GM18861 (cell line): ENCODE data around the gene HMGN2.
A peak's percentile ranks its signal among the peaks of the same experiment; 100 is the strongest.

Experiments
- ATAC-seq: cut with Tn5 transposase; IDR thresholded peaks from one replicate; pipeline ENCODE4 v1.9.1; 2021; ENCODE audit not compliant: unreplicated experiment

HMGN2 gene

GRCh38 chr1:26472320-26472900, at the start of gene HMGN2:
HMGN2 (plus strand) TSS chr1:26472440; CDS start chr1:26472613, 173 bp downstream.
- ATAC-seq: peak; percentile 31

- no peak for ATAC-seq
Measured at GRCh38 chr1:26429721-26430120, 42.5 kb upstream of the HMGN2 start.

- ATAC-seq: peak; percentile 86
Measured at GRCh38 chr1:26431979-26432695, 40.1 kb upstream of the HMGN2 start, which contains the start of gene DHDDS. DHDDS (plus strand) TSS chr1:26432321; CDS start chr1:26432946, 625 bp downstream.

- ATAC-seq: no peak
Measured at GRCh38 chr1:26432793-26433192, 39.4 kb upstream of the HMGN2 start.

GRCh38 chr1:26434161-26434752, 38.0 kb upstream of the HMGN2 start:
- no peak for ATAC-seq

GRCh38 chr1:26438041-26438440, 34.2 kb upstream of the HMGN2 start:
- ATAC-seq: no peak

- ATAC-seq: no peak
Measured at GRCh38 chr1:26440259-26440658, 32.0 kb upstream of the HMGN2 start.

GRCh38 chr1:26449868-26450267, 22.4 kb upstream of the HMGN2 start:
- ATAC-seq: no peak

- no peak for ATAC-seq
Measured at GRCh38 chr1:26450908-26451307, 21.3 kb upstream of the HMGN2 start.

- no peak for ATAC-seq
Measured at GRCh38 chr1:26452459-26453183, 19.6 kb upstream of the HMGN2 start.

- no peak for ATAC-seq
Measured at GRCh38 chr1:26459148-26459547, 13.1 kb upstream of the HMGN2 start.

GRCh38 chr1:26459573-26460031, 12.6 kb upstream of the HMGN2 start:
- ATAC-seq: no peak

- no peak for ATAC-seq
Measured at GRCh38 chr1:26468911-26469310, 3.3 kb upstream of the HMGN2 start.

GRCh38 chr1:26469558-26469957, 2.7 kb upstream of the HMGN2 start:
- ATAC-seq: no peak

- no peak for ATAC-seq
Measured at GRCh38 chr1:26470878-26471497, 1.3 kb upstream of the HMGN2 start.

GRCh38 chr1:26471498-26472319, 531 bp upstream of the HMGN2 start:
- peak; percentile 14 for ATAC-seq

GRCh38 chr1:26472901-26473845, 933 bp downstream of the HMGN2 start:
- peak; percentile 73 for ATAC-seq

GRCh38 chr1:26474818-26475217, 2.6 kb downstream of the HMGN2 start:
- ATAC-seq: no peak

GRCh38 chr1:26475989-26476388, 3.7 kb downstream of the HMGN2 start:
- ATAC-seq: no peak
